GM18511 (cell line): ENCODE measurements around the gene LIN37.

Experiments used
- ATAC-seq: cut with Tn5 transposase; IDR thresholded peaks from one replicate; pipeline ENCODE4 v1.9.1; 2021; ENCODE audit warnings: mild to moderate bottlenecking, moderate library complexity; ENCODE audit not compliant: unreplicated experiment

Gene LIN37, protein sequence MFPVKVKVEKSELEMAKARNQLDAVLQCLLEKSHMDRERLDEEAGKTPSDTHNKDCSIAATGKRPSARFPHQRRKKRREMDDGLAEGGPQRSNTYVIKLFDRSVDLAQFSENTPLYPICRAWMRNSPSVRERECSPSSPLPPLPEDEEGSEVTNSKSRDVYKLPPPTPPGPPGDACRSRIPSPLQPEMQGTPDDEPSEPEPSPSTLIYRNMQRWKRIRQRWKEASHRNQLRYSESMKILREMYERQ

DNA sequence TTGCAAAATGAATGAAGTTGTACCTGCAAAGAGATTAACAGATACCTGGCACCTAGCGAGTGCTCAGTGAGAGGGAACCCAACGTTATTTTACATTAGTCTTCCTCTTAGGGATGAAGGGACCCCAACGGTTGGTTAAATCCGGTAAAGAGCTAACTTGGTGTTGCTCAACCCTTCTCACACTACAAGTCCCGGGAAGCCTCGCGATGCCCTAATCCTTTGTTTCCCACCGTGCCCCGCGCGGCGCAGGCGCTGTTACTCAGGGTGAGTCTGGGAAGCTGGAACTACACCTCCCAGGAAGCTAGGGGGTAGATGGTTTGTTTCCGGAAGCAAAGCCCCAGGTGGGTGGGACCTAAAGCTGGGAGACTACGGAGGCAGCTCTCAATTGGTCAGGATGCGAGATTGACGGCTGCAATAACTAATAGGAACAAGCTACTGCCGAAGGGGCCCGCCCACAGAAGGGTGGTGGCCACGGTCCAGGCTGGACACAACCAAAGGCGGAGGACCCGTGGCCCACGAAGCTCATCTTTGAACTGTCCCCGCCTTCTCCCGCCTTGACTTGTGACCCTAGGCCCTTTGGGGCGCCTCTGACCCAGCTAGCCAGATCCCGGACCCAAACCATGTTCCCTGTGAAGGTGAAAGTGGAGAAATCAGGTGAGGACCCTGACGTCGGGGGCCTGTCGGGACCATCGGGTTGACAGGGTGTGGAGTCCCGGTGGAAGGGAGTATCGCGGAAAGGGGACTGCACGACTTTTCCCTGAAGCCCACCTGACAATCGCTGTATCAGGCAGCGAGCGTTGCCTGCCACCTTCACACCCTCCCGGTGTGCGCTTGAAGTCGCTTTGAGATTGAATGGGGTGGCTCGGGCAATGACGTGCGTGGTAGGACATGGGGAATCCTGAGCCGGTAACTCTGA lies at the start of gene LIN37:
Gene LIN37 (plus strand): TSS at position 471 of the 915 bp plus-strand sequence. CDS start 149 bp downstream, at position 620.
- ATAC-seq: peak; percentile 75

GRCh38 chr19:35702223-35703012 lies 46.0 kb upstream of the LIN37 start:
- peak; percentile 97 for ATAC-seq

GRCh38 chr19:35703343-35703742 lies 45.0 kb upstream of the LIN37 start:
- no peak for ATAC-seq

- no peak for ATAC-seq
Observed at GRCh38 chr19:35704218-35704617, 44.2 kb upstream of the LIN37 start, which contains the start of gene ZBTB32. ZBTB32 (plus strand) TSS chr19:35704558; CDS start chr19:35714627, 10,069 bp downstream.

- ATAC-seq: no peak
Observed at GRCh38 chr19:35708391-35708790, 40.0 kb upstream of the LIN37 start.

DNA sequence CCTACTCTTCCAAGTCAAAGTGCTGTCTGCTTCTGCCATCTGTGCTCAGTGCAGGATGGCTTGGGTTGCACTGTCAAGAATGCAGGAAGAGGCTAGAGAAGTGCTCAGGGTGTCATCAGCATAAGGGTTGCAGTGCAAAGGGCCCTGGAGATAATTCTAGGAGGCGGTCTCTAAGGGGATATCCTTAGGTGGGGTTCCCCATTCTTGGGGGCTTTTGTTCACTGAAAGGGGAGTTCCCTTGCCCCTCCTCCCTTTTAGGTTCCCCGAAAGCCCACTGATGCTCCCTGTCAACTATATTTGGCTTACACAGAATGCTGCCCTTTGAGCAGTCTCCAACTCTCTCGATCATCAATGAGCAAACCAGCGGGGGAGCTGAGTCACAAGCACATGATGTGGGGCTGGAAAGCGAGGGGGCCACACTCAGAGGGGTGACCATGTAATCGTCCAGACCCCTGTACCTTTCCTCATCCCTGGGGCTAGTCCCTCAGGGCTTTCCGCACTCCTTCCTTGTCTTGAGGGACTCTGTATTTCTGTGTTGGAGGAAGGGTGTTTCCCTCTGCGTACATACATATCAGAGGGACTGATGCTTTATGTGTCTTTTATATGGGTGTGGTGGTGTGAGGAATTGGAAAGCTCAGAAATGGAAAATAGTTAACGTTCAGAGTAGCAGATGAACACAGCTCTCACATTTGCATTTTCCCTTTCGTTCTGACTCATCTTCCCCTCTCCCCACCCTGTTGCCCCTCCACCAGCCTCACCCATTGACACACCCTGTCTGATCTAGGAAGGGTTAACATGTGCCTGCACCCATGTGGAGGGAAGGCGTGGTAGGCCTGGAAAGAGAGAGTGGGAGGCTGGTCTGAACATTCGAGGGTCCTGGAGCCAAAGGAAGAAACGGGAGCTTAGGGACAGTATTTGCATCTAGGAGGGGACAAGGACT lies 37.3 kb upstream of the LIN37 start:
- ATAC-seq: peak; percentile 47

DNA sequence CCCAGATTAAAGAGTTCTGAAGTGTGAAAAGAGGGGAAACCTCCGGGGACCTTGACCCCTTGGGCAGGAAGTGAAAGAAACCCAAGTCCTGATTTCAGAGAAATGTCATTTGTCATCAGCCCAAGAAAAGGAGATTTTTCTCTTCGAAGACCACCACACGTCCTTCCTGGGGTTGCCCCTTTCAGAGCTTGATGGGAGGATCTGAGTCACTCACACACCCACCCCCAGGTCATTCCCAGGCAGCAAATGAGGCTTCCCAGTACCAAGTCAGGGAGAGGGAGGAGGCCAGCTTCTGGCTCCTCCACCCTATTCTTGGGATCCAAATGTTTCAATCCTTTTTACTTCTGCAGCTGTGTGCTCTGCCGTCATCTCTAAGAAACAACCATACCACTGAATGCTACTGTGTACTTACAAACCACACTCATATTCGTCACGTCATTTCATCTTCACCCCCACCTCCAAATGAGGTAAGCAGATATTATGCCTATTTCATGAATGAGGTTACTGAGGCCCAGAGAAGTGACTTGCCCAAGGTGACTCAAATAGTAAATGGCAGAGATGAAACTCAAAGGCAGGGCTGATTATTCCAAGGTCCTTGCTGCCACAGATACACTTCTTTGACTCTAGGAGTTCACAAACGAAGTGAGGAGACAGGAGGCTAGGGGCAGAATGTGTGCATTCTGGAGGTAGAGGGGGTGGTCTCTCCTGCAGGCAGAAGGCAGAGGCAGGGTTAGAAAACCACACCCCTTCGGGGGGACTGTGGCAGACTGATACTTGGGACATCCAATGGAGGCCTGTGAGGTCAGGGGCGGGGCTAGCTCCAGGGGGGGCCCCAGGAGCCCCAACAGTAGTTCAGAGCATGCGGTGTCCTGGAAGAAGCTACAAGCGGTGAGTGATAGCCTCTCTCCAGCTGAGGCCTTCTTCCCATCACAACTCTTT lies 35.5 kb upstream of the LIN37 start:
- no peak for ATAC-seq

DNA sequence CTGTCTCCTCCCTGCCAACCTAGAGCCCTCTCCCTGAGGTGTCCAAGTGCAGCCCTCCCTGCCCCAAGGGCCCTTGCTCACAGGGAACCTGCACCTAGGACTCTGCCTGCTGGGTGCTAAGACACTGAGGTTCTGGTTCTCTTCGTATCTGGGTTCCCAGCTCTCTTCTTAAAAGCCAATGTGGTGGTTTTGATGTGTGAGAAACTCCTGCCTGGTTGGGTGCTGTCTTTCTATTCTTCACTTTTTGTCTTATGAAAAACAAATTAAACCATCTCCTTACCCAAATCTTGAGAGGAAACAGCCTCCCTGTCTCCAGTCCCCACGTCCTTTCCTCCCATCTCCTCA lies 34.9 kb upstream of the LIN37 start:
- no peak for ATAC-seq

GRCh38 chr19:35713904-35714495 lies 34.4 kb upstream of the LIN37 start:
- no peak for ATAC-seq

GRCh38 chr19:35714601-35715354 lies 33.6 kb upstream of the LIN37 start:
- no peak for ATAC-seq

DNA sequence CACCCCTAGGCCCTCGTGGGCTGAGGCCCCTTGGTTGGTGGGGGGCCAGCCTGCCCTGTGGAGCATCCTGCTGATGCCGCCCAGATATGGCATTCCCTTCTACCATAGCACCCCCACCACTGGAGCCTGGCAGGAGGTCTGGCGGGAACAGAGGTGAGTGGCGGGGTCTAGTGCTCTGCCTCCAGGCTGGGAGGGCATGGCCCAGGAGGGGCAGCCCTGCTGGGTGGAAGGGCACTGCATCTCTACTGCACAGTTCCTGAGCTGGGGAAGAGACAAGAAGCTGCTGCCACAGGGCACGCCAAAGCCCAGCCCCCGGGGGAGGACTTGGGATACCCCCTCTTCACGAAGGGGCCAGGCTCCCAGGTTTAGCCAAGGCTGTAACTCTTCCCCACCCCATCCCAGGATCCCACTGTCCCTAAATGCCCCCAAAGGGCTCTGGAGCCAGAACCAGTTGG lies 33.0 kb upstream of the LIN37 start:
- ATAC-seq: no peak

DNA sequence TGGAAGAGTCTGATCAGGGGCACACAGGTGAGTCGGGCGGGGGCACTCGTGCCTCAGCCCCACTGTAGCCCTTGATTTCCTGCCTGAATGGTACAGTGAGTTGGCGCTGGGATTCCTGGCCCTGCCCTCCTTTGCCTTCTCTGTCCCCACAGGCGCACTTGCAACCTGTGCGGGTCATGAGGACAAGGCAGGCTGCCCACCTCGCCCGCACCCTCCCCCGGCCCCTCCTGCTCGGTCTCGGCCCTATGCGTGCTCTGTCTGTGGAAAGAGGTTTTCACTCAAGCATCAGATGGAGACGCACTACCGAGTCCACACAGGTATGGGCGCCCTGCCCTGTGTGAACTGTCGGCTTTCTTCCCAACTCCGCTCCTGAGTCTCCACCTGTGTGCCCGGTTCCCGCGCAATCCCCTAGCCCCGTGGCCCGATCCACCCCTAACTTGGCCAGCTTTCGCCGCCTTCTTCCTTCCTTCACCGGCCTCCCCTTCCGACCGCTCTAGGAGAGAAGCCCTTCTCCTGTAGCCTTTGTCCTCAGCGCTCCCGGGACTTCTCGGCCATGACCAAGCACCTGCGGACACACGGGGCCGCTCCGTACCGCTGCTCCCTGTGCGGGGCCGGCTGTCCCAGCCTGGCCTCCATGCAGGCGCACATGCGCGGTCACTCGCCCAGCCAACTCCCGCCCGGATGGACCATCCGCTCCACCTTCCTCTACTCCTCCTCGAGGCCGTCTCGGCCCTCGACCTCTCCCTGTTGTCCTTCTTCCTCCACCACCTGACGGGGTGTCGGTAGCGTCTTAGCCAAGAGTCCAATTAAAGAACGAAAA lies 32.2 kb upstream of the LIN37 start:
- ATAC-seq: peak; percentile 0

DNA sequence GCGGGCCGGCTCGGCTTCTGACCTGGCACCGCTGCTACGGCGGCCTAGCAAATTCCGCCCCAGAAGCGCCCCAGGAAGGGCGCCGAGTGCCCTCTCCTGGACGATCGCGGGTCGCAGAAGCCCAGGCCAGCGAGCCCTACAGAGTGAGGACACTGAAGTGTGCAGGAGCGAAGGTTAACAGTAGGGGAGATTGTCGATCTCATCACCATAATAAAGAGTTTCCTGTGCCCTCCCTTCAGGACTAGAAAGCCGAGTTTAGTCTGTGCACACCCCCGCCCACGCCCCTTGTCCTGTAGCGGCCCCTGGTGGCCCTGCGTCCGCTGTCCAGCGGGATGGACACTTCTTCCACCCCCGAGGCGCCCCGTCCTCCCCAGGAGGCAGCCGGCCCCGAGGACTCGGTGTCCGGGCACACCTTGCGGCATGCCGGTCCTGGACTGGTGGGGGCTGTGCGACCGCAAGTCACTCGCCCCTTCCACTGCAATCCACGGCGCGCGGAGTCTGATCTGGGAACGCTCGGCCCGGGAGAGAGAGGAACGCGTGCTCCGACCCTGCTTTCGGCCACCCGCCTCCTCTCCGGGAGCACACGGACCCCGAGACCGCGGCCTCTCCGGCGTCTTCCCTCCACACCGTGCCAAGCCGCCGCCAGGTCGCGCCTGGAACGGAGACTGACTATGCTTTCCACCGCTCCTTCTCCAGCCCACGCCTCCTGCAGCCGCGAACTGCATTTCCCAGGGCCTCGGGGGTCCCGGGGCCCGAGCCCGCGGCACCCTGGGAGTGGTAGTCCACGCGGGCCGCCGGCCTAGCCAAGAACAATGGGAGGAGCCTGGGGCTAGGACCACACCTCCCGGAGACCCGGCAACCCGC lies 31.3 kb upstream of the LIN37 start:
- peak; percentile 67 for ATAC-seq

DNA sequence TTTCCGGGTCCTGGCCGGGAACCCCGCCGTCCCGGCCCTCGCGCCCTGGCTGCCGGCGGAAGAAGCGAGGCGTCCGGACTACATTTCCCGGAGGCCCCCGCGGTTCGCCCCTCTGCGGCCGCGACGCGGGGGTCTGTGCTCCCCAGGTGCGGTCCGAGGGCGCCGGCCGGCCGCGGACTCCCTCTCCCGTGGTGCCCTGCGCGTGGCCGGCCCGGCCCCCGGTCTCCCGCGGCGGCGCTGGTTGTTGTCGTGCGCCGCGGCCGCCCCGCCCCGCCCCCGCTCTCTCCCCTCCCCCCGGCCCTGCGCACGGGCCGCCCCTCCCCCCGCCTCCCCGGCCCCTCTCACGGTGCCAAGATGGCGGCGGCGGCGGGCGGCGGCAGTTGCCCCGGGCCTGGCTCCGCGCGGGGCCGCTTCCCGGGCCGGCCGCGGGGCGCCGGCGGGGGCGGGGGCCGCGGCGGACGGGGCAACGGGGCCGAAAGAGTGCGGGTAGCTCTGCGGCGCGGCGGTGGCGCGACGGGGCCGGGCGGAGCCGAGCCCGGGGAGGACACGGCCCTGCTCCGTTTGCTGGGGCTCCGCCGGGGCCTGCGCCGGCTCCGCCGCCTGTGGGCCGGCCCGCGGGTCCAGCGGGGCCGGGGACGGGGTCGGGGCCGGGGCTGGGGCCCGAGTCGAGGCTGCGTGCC lies 30.6 kb upstream of the LIN37 start, which contains the start of gene KMT2B:
Gene KMT2B (plus strand): TSS at position 339 of the 680 bp plus-strand sequence. CDS start 16 bp downstream, at position 355.
- ATAC-seq: peak; percentile 54

GRCh38 chr19:35718345-35719041 lies 29.9 kb upstream of the LIN37 start:
- ATAC-seq: no peak
